Measurements from ENCODE around the gene LMBR1.

DNA sequence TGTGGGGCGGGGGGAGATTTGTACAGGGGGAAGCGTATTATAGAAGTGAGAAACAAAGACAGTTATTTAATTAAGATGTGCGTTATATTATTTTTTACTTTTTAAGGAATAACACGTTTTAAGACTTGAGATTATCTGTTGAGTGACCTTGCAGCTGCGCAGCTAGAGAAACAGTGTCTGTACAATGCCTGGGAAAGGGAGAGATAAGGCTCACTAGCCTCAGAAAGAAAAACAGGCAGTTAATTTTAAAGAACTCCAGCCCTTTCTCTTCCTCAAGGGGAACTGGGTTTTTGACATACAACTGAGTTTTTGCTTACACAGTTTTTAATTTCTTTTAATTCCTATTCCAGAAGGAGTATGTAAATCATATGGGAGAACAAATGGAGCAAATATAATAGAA lies 50.7 kb downstream of the LMBR1 start:
- TF ChIP-seq POLR2AphosphoS5 (IDR thresholded peaks at IDR 0.05; ENCODE audit: borderline replicate concordance, low read depth, low read length), result no peak
- TF ChIP-seq EZH2 (IDR thresholded peaks at IDR 0.05), result no peak
- no peak for TF ChIP-seq FOXP2 (optimal IDR thresholded peaks at IDR 0.05; ENCODE audit: control extremely low read depth, extremely low read length, insufficient read depth)

Data from SK-N-MC (cell line).